Right cardiac atrium (tissue), 5 donors: ENCODE results near the gene ARHGAP9. TPM values are rescaled to one million over a fixed set of nuclear protein-coding genes. Genes with fewer than 3 reads are reported as not detected.
A peak's percentile ranks its signal among the peaks of the same experiment; 100 is the strongest.
"Not testable (repeated sequence)": the region's sequence is repeated elsewhere in the genome, so short reads cannot be mapped to it uniquely, and the experiment has no call there.

Experiments used
- ATAC-seq, 2 donors: fragments of 200-7000 bp; cut with Tn5 transposase; one replicate each; pipeline versions ENCODE4 v1.8.0 to v1.9.1; 2020; ENCODE audit warnings: moderate library complexity in 2 of 2, mild to moderate bottlenecking in 1 of 2
- DNase-seq, 3 donors: peaks; one replicate each; pipeline ENCODE4 v3.0.0-alpha.2; 2020
- H3K27ac ChIP-seq: one replicate; pipeline ENCODE4 v1.5.1; 2013; ENCODE audit warnings: mild to moderate bottlenecking, low read length, control low read depth, moderate library complexity
- H3K27me3 ChIP-seq: one replicate; pipeline ENCODE4 v1.6.1; 2013; ENCODE audit not compliant: control insufficient read depth, insufficient read depth
- H3K4me1 ChIP-seq: one replicate; pipeline ENCODE4 v1.6.1; 2013; ENCODE audit warnings: low read length; ENCODE audit not compliant: control insufficient read depth, insufficient read depth
- H3K4me3 ChIP-seq: one replicate; pipeline ENCODE4 v1.5.1; 2013; ENCODE audit warnings: low read length, control low read depth
- H3K9me3 ChIP-seq: one replicate; pipeline ENCODE4 v1.6.1; 2013; ENCODE audit warnings: low read length; ENCODE audit not compliant: control insufficient read depth
- WGBS: extraction: QIAGEN DNeasy Blood & Tissue Kit; methylation state at CpG from one replicate; pipeline ENCODE4 v1.1.7; 2013; 5-methylcytosine and 5-hydroxymethylcytosine counted together
- intact Hi-C, 4 donors: fragments of 100-400 bp; cut with DNase I; formaldehyde crosslinking; loops; one replicate each; pipeline versions ENCODE4 v1.11.0 to v1.14.0; 2022 to 2023
- microRNA-seq, 2 donors: library from miRNA; unstranded; fragments of <30 nt; microRNA quantifications; one replicate each; pipeline ENCODE4 v1.2.0, GENCODE V29; 2020 to 2021
- polyA plus RNA-seq: library from polyadenylated mRNA; stranded (reverse); fragments of 200-250 nt; gene quantifications from one replicate; pipeline ENCODE4 v1.2.3, GENCODE V29; 2013
- total RNA-seq, 4 donors: library from RNA; stranded (reverse); fragmentation: NEBNext Ultra II Directional; extraction: Animal tissue kit (Norgen Biotek cat#: 25700); gene quantifications; one replicate each; pipeline ENCODE4 v1.2.1, GENCODE V29; 2021
- donor health status: healthy with polysubstance abuse.
- donor health status: DM: no; HTN: yes; CAD: no.
- donor health status: DM: no; HTN: no; CAD: no.
- donor health status: DM: no; HTN: yes; CAD: no; lungs with severe emphysema.
- donor health status: DM: yes; HTN: yes; CAD: no.

ARHGAP9 gene
- total and polyA plus RNA-seq, 5 donors = 3.0 to 10.2 (median 6.0) TPM

DNA sequence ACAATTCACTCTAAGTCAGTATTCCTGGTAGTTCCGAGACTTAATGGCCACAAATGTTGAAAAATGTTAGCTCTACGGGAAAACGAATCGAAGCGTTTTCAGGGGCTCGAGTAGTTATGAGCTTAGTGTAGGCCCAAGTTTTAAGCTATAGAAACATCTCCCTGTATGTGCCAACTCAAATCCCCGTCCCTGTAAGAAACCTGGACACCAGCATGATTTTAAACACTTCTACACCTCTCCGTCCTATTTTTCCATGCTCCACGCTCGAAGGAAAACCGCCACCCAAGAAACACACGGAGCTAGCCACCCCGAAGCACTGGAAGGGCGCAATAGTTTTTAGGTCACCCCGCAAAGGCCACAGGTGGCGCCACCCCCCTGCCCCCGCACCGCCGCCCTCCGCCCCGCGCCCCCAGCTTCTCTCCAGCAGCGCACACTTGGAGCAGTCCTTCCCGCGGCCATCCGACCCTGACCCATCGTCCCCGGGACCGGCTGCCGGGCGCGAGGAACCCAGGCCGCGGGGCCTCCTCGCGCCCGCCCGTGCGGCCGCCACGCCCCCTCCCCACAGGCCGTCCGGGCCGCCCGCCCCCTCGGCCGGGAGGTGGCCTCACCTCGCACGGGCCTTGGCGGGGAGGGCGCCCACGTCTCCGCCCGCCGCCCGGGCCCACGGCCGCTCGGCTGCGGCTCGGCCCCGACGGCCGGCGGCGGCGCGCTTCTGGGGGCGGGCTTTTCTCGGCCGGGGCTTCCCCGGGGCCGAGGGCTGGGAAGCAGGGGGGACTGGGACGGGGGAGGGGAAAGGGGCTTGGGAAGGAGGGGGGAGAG, 49.3 kb downstream of the ARHGAP9 start:
- Histone ChIP-seq H3K4me3 (peak overlapping the region; percentile 99), H3K9me3 (no peaks in the 10 kb centered on the region), H3K27ac (peak overlapping the region; percentile 95), H3K4me1 (peaks cover 4% of the 10 kb centered on the region), H3K27me3 (no peaks in the 10 kb centered on the region)
- under 1% methylated on average over 74 of the region's 74 CpGs for WGBS
- intact Hi-C loops = no loop called here
- ATAC-seq = peak; percentile 82 to 84
- DNase-seq = peak; percentile 60 to 82 (median 80)

DNA sequence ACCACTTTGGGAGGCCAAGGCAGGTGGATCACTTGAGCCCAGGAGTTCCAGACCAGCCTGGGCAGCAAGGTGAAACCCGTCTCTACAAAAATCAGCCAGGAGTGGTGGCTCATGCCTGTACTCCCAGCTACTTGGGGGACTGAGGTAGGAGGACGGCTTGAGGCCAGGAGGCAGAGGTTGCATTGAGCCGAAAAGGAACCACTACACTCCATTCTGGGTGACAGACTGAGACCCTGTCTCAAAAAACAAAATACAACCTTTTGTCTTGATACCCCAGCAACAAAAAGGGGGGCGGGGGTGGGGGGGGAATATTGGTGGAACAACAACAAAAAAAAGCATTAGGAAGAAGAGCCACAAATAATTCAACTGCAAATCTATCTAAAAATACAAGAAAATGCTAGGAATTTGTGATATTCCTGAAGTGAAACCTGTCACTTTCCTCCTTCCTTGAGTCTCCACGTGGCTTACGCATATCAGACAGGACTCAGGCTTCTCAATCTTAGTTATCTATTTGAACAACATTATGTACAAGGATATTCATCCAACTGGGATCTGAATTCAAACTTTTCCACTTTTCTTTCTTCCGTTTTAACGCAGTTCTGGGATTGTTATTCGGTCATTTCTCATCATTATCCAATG, 50.1 kb downstream of the ARHGAP9 start:
- peaks cover 4% of the 10 kb centered on the region for H3K4me1 ChIP-seq
- DNase-seq (no peak), ATAC-seq (no peak)
- intact Hi-C loops = no loop called here
- H3K27ac ChIP-seq = peak overlapping the region; percentile 95
- 29% methylated on average over 9 of the region's 9 CpGs for WGBS
- no peaks in the 10 kb centered on the region for H3K9me3 ChIP-seq
- H3K27me3 ChIP-seq = no peaks in the 10 kb centered on the region
- peak overlapping the region; percentile 99 for H3K4me3 ChIP-seq

DNA sequence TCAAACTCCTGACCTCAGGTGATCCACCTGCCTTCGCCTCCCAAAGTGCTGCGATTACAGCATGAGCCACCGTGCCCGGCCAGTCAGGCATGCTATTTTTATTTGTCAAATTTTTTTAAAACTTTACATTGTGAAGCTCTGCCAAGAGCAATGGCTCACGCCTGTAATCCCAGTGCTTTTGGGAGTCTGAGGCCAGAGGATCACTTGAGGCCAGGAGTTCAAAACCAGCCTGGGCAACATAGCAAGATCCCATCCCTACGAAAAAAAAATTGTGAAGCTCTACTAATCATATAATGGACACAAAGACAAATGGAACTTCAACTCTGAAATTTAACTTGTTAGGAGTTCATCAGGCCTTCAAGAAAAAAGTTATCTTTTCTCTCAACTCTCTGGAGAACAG, 50.7 kb downstream of the ARHGAP9 start:
- H3K9me3 ChIP-seq = no peaks in the 10 kb centered on the region
- intact Hi-C loops = no loop called here
- ATAC-seq = no peak
- peaks cover 4% of the 10 kb centered on the region for H3K4me1 ChIP-seq
- WGBS = 77% methylated on average over 6 of the region's 6 CpGs
- H3K27me3 ChIP-seq = no peaks in the 10 kb centered on the region
- DNase-seq = no peak
- H3K4me3 ChIP-seq = no peak overlapping the region
- no peak overlapping the region for H3K27ac ChIP-seq

DNA sequence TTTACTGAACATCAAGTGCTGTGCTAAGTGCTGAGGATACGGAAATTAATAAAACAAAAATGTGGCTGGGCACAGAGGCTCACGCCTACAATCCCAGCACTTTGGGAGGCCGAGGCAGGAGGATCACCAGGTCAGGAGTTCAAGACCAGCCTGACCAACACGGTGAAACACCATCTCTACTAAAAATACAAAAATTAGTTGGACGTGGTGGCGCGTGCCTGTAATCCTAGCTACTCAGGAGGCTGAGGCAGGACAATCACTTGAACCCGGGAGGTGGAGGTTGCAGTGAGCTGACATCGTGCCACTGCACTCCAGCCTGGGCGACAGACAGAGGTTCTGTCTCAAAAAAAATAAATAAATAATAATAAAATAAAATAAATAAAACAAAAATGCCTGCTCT, 52.7 kb downstream of the ARHGAP9 start:
- WGBS = 95% methylated on average over 10 of the region's 10 CpGs

More for the DNA sequence above, 52.7 kb downstream of the ARHGAP9 start:
- H3K4me1 ChIP-seq, H3K27ac ChIP-seq, H3K4me3 ChIP-seq, H3K27me3 ChIP-seq, ATAC-seq, DNase-seq, intact Hi-C loops, H3K9me3 ChIP-seq: not testable (repeated sequence)

Small RNAs within 50 kb of the gene (microRNA-seq; reads per million reads assigned to microRNA genes)
- gene MIR616 (0 to 0.42 reads per million in 2 donors), gene MIR6758 (0 reads per million in 2 donors)

Other genes with a start within 250 kb of the ARHGAP9 start
- 1 to 10 TPM in 3 of 4 donors, under 1 TPM in 1; 0.91 to 2.3 (median 1.6) TPM for gene STAC3, start 228.7 kb downstream of the ARHGAP9 start, total RNA-seq
- 1.2 TPM for gene STAC3, start 228.7 kb downstream of the ARHGAP9 start, polyA plus RNA-seq
- gene R3HDM2, start 48.8 kb downstream of the ARHGAP9 start, total RNA-seq = 10 to 100 TPM; 68.3 to 85.2 (median 76.5) TPM
- 23.1 TPM for gene R3HDM2, start 48.8 kb downstream of the ARHGAP9 start, polyA plus RNA-seq
- not detected for gene INHBC, start 45.1 kb downstream of the ARHGAP9 start, total RNA-seq
- not detected for gene INHBC, start 45.1 kb downstream of the ARHGAP9 start, polyA plus RNA-seq
- not detected for gene INHBE, start 24.6 kb downstream of the ARHGAP9 start, total RNA-seq
- gene INHBE, start 24.6 kb downstream of the ARHGAP9 start, polyA plus RNA-seq = not detected
- gene GLI1, start 20.1 kb downstream of the ARHGAP9 start, total RNA-seq = 1 to 10 TPM; 1.6 to 3.1 (median 2.5) TPM
- 0.59 TPM for gene GLI1, start 20.1 kb downstream of the ARHGAP9 start, polyA plus RNA-seq
- 10 to 100 TPM; 68.6 to 89.8 (median 72.8) TPM for gene MARS1, start 8.2 kb upstream of the ARHGAP9 start, total RNA-seq
- gene MARS1, start 8.2 kb upstream of the ARHGAP9 start, polyA plus RNA-seq = 54.9 TPM
- 10 to 100 TPM; 21.8 to 34.7 (median 22.3) TPM for gene DDIT3, start 40.6 kb upstream of the ARHGAP9 start, total RNA-seq
- 54.6 TPM for gene DDIT3, start 40.6 kb upstream of the ARHGAP9 start, polyA plus RNA-seq
- 10 to 100 TPM; 35.7 to 50.9 (median 41.6) TPM for gene MBD6, start 43.0 kb upstream of the ARHGAP9 start, total RNA-seq
- 16.4 TPM for gene MBD6, start 43.0 kb upstream of the ARHGAP9 start, polyA plus RNA-seq
- gene DCTN2, start 67.3 kb upstream of the ARHGAP9 start, total RNA-seq = 10 to 100 TPM; 88.6 to 92.4 (median 89.5) TPM
- 99.2 TPM for gene DCTN2, start 67.3 kb upstream of the ARHGAP9 start, polyA plus RNA-seq
- under 1 TPM; 0.09 to 0.31 (median 0.20) TPM for gene KIF5A, start 70.2 kb upstream of the ARHGAP9 start, total RNA-seq
- gene KIF5A, start 70.2 kb upstream of the ARHGAP9 start, polyA plus RNA-seq = 0.20 TPM
- 10 to 100 TPM; 14.9 to 17.1 (median 15.6) TPM for gene PIP4K2C, start 111.3 kb upstream of the ARHGAP9 start, total RNA-seq
- gene PIP4K2C, start 111.3 kb upstream of the ARHGAP9 start, polyA plus RNA-seq = 8.7 TPM
- gene DTX3, start 125.0 kb upstream of the ARHGAP9 start, total RNA-seq = 10 to 100 TPM; 29.3 to 44.6 (median 38.1) TPM
- 28.9 TPM for gene DTX3, start 125.0 kb upstream of the ARHGAP9 start, polyA plus RNA-seq
- gene ARHGEF25, start 131.6 kb upstream of the ARHGAP9 start, total RNA-seq = 10 to 100 TPM; 14.0 to 22.6 (median 18.1) TPM
- 21.3 TPM for gene ARHGEF25, start 131.6 kb upstream of the ARHGAP9 start, polyA plus RNA-seq
- gene B4GALNT1, start 153.3 kb upstream of the ARHGAP9 start, total RNA-seq = 1 to 10 TPM; 1.2 to 2.5 (median 2.2) TPM
- 3.3 TPM for gene B4GALNT1, start 153.3 kb upstream of the ARHGAP9 start, polyA plus RNA-seq
- 100 to 1,000 TPM; 145 to 168 (median 154) TPM for gene OS9, start 214.3 kb upstream of the ARHGAP9 start, total RNA-seq
- 127 TPM for gene OS9, start 214.3 kb upstream of the ARHGAP9 start, polyA plus RNA-seq